ENCODE data around the gene SYNPR. TPM values are rescaled to one million over a fixed set of nuclear protein-coding genes. Genes with fewer than 3 reads are reported as not detected.
"Not testable (repeated sequence)": the region's sequence is repeated elsewhere in the genome, so short reads cannot be mapped to it uniquely, and the experiment has no call there.

SYNPR gene
- total and polyA plus RNA-seq, 8 donors, result 0.13 to 0.42 (median 0.20) TPM; not detected in 4

DNA sequence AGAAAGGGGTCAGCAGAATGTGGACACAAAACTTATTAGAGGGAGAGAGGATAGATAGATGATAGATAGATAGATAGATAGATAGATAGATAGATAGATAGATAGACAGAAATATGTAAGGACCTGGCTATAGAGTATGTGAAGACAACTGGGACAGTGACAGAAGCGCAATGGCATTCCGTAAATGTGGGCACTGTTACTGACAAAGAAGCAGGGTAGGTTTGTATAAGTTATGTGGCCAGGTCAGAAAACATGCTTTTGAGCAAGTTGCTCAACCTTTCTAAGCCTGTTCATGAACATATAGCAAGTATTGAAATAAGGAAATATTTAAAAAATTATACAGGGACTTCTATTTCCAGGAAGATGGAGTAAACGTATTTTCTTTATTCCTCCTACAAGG, 357.1 kb downstream of the SYNPR start:
- no peaks in the 10 kb centered on the region for H3K4me1 ChIP-seq
- ATAC-seq, result no peak
- H3K9me3 ChIP-seq, result no peaks in the 10 kb centered on the region
- no peaks in the 10 kb centered on the region for H3K27me3 ChIP-seq
- H3K36me3 ChIP-seq, result no peaks in the 10 kb centered on the region
- H3K27ac ChIP-seq, result no peak overlapping the region
- no peak for DNase-seq
- H3K4me3 ChIP-seq, result no peak overlapping the region
- TF ChIP-seq CTCF (IDR thresholded peaks at IDR 0.05), result no peak
- intact Hi-C loops (cut with DNase I), result no loop called here

GRCh38 chr3:63639806-63640205, 361.7 kb downstream of the SYNPR start:
- TF ChIP-seq CTCF (IDR thresholded peaks at IDR 0.05), result no peak
- no peak overlapping the region for H3K27ac ChIP-seq
- no peaks in the 10 kb centered on the region for H3K36me3 ChIP-seq
- H3K4me1 ChIP-seq, result no peaks in the 10 kb centered on the region
- intact Hi-C loops (cut with DNase I), result no loop called here
- H3K4me3 ChIP-seq, result no peak overlapping the region
- H3K27me3 ChIP-seq, result no peaks in the 10 kb centered on the region
- DNase-seq, result no peak
- no peak for ATAC-seq
- no peaks in the 10 kb centered on the region for H3K9me3 ChIP-seq

DNA sequence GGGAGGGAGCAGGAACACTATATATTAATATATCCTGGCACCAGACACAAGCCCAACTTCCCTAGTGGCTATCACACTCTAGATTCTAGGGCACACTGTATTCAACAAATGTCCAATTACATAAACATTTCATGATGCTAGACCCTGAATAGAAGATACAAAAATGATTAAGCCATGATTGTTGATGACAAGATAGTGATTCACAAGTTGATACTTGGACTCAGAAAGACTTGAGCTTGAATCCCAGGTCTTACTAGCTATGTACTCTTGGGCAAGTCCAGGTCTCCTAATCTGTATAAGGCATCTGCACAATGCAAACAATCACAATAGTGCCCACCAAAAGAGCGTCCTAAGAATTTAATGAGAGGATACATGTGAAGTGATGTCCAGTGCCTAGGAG, 364.4 kb downstream of the SYNPR start:
- H3K4me3 ChIP-seq, result no peak overlapping the region
- ATAC-seq (no peak), DNase-seq (no peak)
- H3K36me3 ChIP-seq, result no peaks in the 10 kb centered on the region
- H3K9me3 ChIP-seq, result no peaks in the 10 kb centered on the region
- intact Hi-C loops (cut with DNase I), result no loop called here
- no peak for TF ChIP-seq CTCF (IDR thresholded peaks at IDR 0.05)
- no peak overlapping the region for H3K27ac ChIP-seq
- H3K27me3 ChIP-seq, result no peaks in the 10 kb centered on the region
- H3K4me1 ChIP-seq, result no peaks in the 10 kb centered on the region

DNA sequence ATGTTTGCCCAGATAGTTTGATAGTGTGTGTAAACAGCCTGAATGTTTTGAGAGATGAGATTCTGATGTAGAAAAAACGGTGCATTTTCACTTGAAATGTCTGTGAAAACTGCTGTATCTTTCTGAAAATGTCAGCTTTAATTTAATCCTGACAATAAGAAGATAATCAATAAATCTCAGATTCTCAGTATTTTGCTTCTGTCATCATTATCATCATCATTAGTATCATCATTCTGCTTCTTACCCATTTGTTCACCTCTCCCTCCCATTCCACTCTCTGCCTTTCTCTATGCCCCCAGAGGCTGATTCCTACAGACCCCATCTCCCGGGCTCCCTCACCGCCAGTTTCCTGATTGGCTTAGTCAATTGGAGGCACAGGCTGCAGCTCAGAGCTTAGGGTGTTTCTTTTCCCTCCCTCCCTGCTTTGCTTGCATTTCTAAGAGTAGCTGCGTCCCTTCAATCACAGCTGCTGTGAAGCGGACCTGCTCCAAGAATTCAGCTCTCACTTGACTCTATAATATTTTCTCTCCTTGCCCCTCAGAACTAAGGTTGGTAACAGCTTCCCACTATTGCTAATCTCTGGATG, 366.2 kb downstream of the SYNPR start:
- Histone ChIP-seq H3K4me1 (no peaks in the 10 kb centered on the region), H3K9me3 (no peaks in the 10 kb centered on the region), H3K4me3 (no peak overlapping the region), H3K36me3 (no peaks in the 10 kb centered on the region), H3K27ac (no peak overlapping the region), H3K27me3 (no peaks in the 10 kb centered on the region)
- intact Hi-C loops (cut with DNase I), result no loop called here
- TF ChIP-seq CTCF (IDR thresholded peaks at IDR 0.05), result no peak
- DNase-seq (no peak), ATAC-seq (no peak)

GRCh38 chr3:63644928-63645781, 367.0 kb downstream of the SYNPR start:
- H3K27me3 ChIP-seq; H3K9me3 ChIP-seq; H3K27ac ChIP-seq; intact Hi-C loops (cut with DNase I); H3K4me1 ChIP-seq; H3K4me3 ChIP-seq; H3K36me3 ChIP-seq: not testable (repeated sequence)
- peak; percentile 44 for ATAC-seq
- DNase-seq, result peak in 1 of 4 donors; percentile 61

Data from left lung (tissue), 10 donors.